ENCODE data around the gene CCDC197.

DNA sequence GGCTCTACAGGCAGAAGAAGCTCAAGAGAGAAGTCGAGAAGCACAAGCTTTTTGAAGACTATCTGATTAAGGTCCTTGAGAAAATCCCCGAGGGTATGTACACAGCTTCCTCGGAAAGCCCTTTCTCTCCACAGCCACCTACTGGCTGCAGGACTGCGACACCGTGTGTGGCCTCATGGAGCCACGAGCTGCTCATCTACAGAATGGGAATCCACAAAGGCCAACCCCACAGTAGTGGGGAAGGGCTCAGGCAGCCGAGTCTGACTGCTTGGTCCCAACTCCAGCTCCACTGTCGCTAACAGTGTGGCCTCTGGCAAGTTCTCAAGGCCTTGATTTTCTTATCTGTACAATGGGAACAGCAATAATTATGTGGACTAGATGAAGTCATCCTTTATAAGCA, 2.5 kb downstream of the CCDC197 start:
- no peak for TF ChIP-seq POLR2A (IDR thresholded peaks at IDR 0.05)
- TF ChIP-seq, protein P1, sequence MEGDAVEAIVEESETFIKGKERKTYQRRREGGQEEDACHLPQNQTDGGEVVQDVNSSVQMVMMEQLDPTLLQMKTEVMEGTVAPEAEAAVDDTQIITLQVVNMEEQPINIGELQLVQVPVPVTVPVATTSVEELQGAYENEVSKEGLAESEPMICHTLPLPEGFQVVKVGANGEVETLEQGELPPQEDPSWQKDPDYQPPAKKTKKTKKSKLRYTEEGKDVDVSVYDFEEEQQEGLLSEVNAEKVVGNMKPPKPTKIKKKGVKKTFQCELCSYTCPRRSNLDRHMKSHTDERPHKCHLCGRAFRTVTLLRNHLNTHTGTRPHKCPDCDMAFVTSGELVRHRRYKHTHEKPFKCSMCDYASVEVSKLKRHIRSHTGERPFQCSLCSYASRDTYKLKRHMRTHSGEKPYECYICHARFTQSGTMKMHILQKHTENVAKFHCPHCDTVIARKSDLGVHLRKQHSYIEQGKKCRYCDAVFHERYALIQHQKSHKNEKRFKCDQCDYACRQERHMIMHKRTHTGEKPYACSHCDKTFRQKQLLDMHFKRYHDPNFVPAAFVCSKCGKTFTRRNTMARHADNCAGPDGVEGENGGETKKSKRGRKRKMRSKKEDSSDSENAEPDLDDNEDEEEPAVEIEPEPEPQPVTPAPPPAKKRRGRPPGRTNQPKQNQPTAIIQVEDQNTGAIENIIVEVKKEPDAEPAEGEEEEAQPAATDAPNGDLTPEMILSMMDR (IDR thresholded peaks at IDR 0.05) = no peak

Data from prostate gland (tissue), 2 donors.